Fibroblast of pulmonary artery (primary cell): Measurements from ENCODE around the gene TMEM86B.

Experiments
- DNase-seq: peaks from one replicate; pipeline ENCODE4 v3.0.0-alpha.2; 2010; ENCODE audit warnings: low read depth
- H3K4me3 ChIP-seq: replicated peaks from 2 replicates; pipeline ENCODE4 v1.5.1; 2011; ENCODE audit warnings: low read depth, mild to moderate bottlenecking, control low read depth, low read length, moderate library complexity
- CTCF ChIP-seq: IDR thresholded peaks from 2 replicates; pipeline ENCODE4 v1.5.1; 2011; ENCODE audit warnings: mild to moderate bottlenecking, control low read depth, low read length, inconsistent platforms; ENCODE audit errors: missing control alignments

Gene TMEM86B

GRCh38 chr19:55231391-55232285 is 3.1 kb upstream of the TMEM86B start:
- no peak overlapping the region for H3K4me3 ChIP-seq
- TF ChIP-seq CTCF: no peak

DNA sequence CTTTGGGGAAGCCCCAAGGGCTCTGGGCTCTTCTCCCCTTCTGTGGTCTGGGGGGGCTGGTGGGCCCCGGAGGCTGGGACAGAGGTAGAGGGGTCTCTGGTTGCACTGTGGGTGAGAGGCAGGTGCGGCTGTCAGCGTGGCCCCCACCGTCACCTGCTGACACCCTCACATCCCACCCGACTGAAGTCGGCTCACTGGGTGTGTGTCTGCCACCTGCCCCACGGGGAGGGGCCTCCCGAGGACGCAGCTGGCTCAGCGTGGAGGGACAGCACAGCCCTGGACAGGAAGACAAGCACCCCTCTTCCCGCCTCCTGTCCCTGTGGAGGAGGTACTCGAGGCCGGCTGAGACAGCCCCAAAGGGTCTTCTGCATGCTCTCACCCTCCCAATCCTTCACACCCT is 2.2 kb upstream of the TMEM86B start:
- no peak for TF ChIP-seq CTCF
- DNase-seq: no peak
- H3K4me3 ChIP-seq: no peak overlapping the region

More at GRCh38 chr19:55231391-55232285, 3.1 kb upstream of the TMEM86B start:
- DNase-seq: no peak

- no peak for TF ChIP-seq CTCF
- no peak overlapping the region for H3K4me3 ChIP-seq
- DNase-seq: no peak
Observed at GRCh38 chr19:55230329-55230728, 1.8 kb upstream of the TMEM86B start.

- no peak for DNase-seq
- no peak for TF ChIP-seq CTCF
- H3K4me3 ChIP-seq: no peak overlapping the region
Observed at GRCh38 chr19:55229789-55230182, 1.2 kb upstream of the TMEM86B start.

DNA sequence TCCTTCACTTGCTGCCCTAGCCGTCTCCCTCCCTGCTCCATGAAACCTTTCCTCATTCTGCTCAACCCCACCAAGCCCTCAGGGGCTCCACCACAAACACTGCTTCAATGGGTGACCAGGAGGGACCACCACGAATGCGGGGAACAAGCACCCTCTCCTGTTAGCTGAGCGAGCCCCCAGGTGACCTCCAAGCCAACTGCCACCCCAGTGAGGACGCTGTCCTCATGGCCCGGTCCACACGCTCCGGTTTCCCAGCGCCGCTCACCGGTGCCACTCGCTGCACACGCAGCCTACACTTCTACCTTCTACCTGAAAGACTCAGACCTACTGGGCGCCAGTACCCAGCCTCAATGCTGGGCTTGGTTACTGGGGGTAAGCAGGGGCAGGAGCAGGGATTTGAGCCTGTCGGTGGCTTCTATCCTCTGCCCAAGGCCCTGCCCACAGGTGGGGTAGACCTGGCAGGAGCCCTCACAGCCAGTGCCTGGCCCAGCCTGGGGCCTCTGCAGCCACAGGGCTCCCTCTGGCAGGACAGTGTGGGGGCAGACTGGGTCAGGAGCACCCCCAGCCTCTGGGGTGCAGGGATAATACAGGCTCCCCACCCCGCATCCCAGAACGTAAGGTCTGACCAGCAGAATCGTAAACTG is 704 bp upstream of the TMEM86B start:
- H3K4me3 ChIP-seq: no peak overlapping the region
- TF ChIP-seq CTCF: no peak
- DNase-seq: no peak

DNA sequence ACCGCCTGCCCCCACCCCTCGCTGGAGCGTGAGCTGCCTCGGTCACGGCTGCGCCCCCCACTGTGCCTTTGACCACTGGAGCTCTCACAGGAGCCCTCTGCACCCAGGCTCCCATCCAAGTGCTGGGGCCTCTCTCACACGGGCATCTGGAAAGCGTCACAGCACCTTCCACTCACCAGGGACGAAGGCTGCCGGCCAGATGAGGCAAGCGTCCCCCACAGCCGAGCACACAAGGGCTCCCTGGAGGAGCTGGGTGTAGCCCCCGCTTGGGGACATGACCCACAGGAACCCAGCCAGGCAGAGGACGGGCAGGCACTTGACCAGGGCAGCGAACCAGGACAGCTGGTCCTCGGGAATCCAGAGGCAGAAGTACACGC is 560 bp downstream of the TMEM86B start:
- no peak for TF ChIP-seq CTCF
- no peak for DNase-seq
- H3K4me3 ChIP-seq: no peak overlapping the region
